ENCODE results near the gene ATXN7L1.

DNA sequence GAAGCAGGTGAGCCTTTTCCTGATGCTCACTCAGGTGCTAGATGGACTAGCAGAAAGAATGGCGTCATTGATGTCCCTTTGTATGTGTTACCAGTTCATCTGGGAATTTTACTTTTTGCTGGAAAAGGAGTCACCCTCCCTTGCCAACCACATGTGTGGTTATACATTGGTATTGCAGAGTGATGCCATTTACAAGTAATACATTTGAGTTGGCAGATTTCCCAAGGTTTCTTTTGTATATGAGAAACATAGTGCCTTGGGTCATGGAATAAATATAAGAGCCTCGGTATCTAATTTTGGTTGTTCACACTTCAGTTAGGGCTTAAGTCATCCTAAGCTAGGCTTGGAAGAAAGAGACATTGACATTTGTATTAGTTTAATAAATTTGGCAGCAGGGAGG lies 10.4 kb upstream of the ATXN7L1 start:
- TF ChIP-seq CTCF (IDR thresholded peaks at IDR 0.05): no peak
- no peak for TF ChIP-seq POLR2A (IDR thresholded peaks at IDR 0.05)
- TF ChIP-seq POLR2AphosphoS5 (IDR thresholded peaks at IDR 0.05; ENCODE audit: insufficient read depth in 1 of 2, low read depth in 1 of 2): no peak
